HepG2 (cell line): Measurements from ENCODE around the gene TAF1C. TPM values are rescaled to one million over a fixed set of nuclear protein-coding genes. Genes with fewer than 3 reads are reported as not detected.
A peak's percentile ranks its signal among the peaks of the same experiment; 100 is the strongest.

Experiments
- ATF7 ChIP-seq, 2 experiments: fragments of 450-650 bp in 1 of 2; sonication (generic) in 1 of 2; formaldehyde crosslinking in 1 of 2; IDR thresholded peaks; 2 replicates each; pipeline versions ENCODE4 v1.4.0 to v1.6.1; 2016 to 2020; ENCODE audit warnings: antibody characterized with exemption in 1 of 2, mild to moderate bottlenecking in 1 of 2, missing genetic modification reagents in 1 of 2
- CREB1 ChIP-seq, 2 experiments: fragments of 450-650 bp in 1 of 2; IDR thresholded peaks; 2 replicates each; pipeline ENCODE4 v1.6.1; 2016 to 2017; ENCODE audit warnings: control low read depth in 1 of 2, mild to moderate bottlenecking in 1 of 2, missing compliant biosample characterization in 1 of 2, missing genetic modification characterization in 1 of 2
- EP300 ChIP-seq, 3 experiments: sonication (generic) in 1 of 3; formaldehyde crosslinking in 1 of 3; IDR thresholded peaks; 2 replicates each; pipeline versions ENCODE4 v1.5.1 to v1.6.1; 2011 to 2020; ENCODE audit warnings: low read depth in 2 of 3, low read length in 2 of 3, borderline replicate concordance in 1 of 3, improper control_type of control experiment in 1 of 3, mild to moderate bottlenecking in 1 of 3, missing genetic modification reagents in 1 of 3, moderate library complexity in 1 of 3
- FOXJ3 ChIP-seq: sonication (generic); formaldehyde crosslinking; IDR thresholded peaks from 2 replicates; pipeline ENCODE4 v1.4.0; 2020; ENCODE audit warnings: missing genetic modification reagents, mild to moderate bottlenecking, borderline replicate concordance
- MAX ChIP-seq: IDR thresholded peaks from 2 replicates; pipeline ENCODE4 v1.6.1; 2012; ENCODE audit warnings: inconsistent platforms
- PPARG ChIP-seq: conservative IDR thresholded peaks from 2 replicates; pipeline ENCODE4 v1.6.1; 2016; ENCODE audit warnings: missing biosample characterization, missing genetic modification reagents
- ZBTB26 ChIP-seq: IDR thresholded peaks from 2 replicates; pipeline ENCODE4 v1.6.1; 2016; ENCODE audit warnings: missing compliant biosample characterization, missing genetic modification reagents, borderline replicate concordance
- ZBTB46 ChIP-seq: sonication (generic); formaldehyde crosslinking; IDR thresholded peaks from 2 replicates; pipeline ENCODE4 v1.4.0; 2020; ENCODE audit warnings: mild to moderate bottlenecking, missing genetic modification reagents, borderline replicate concordance
- ZFP1 ChIP-seq: IDR thresholded peaks from 2 replicates; pipeline ENCODE4 v1.6.1; 2016
- ZIK1 ChIP-seq: sonication (generic); formaldehyde crosslinking; IDR thresholded peaks from 2 replicates; pipeline ENCODE4 v1.5.0; 2020; ENCODE audit warnings: mild to moderate bottlenecking, low read depth, missing genetic modification reagents, borderline replicate concordance
- ZNF75D ChIP-seq: sonication (generic); formaldehyde crosslinking; IDR thresholded peaks from 2 replicates; pipeline ENCODE4 v1.8.1; 2023; ENCODE audit warnings: missing genetic modification reagents, mild to moderate bottlenecking, borderline replicate concordance
- ZNF816 ChIP-seq: sonication (generic); formaldehyde crosslinking; IDR thresholded peaks from 2 replicates; pipeline ENCODE4 v1.8.0; 2022; ENCODE audit warnings: missing genetic modification reagents, mild to moderate bottlenecking, borderline replicate concordance
- polyA plus RNA-seq, 8 experiments: library from polyadenylated mRNA; depleted of rRNA in 3 of 8; stranded (reverse) in 7 of 8; unstranded in 1 of 8; fragments of >200 nt; fragmentation: Illumina TruSeq in 4 of 8; extraction: Trizol in 4 of 8; gene quantifications; 2 replicates each; pipeline versions ENCODE4 v1.2.1 to v1.2.3, GENCODE V29; 2011 to 2016; ENCODE audit warnings: low read depth in 4 of 8, missing spikeins in 1 of 8, mixed read lengths in 1 of 8; ENCODE audit not compliant: insufficient read depth in 1 of 8
- total RNA-seq, 5 experiments: library from RNA; depleted of rRNA; stranded (reverse); fragments of >200 nt; fragmentation: Illumina TruSeq; extraction: Trizol; gene quantifications; 2 replicates each; pipeline ENCODE4 v1.2.3, GENCODE V29; 2016; ENCODE audit warnings: low read depth in 1 of 5
- TF ChIP-seq, protein P1 (sequence below): sonication (generic); formaldehyde crosslinking; IDR thresholded peaks from 2 replicates; pipeline ENCODE4 v1.4.0; 2020; ENCODE audit warnings: missing genetic modification reagents, borderline replicate concordance
- TF ChIP-seq, protein P2 (sequence below), 2 experiments: sonication (generic) in 1 of 2; formaldehyde crosslinking in 1 of 2; IDR thresholded peaks; 2 replicates each; pipeline versions ENCODE4 v1.4.0 to v1.6.1; 2018 to 2020; ENCODE audit warnings: missing genetic modification reagents in 2 of 2, borderline replicate concordance in 1 of 2, low read depth in 1 of 2, mild to moderate bottlenecking in 1 of 2, missing biosample characterization in 1 of 2
- TF ChIP-seq, protein P3 (sequence below): sonication (generic); formaldehyde crosslinking; IDR thresholded peaks from 2 replicates; pipeline ENCODE4 v1.4.0; 2020; ENCODE audit warnings: missing genetic modification reagents, borderline replicate concordance

The TAF1C gene
- total and polyA plus RNA-seq, 2 of the 13 experiments (the other 11 are each of a cell fraction or from before 2014, with no cell fraction given) = 15.6 to 20.8 TPM

GRCh38 chr16:84186685-84187437 lies at the start of gene TAF1C (continued):
- TF ChIP-seq ZNF75D (CRISPR knock-in tag) (no peak), FOXJ3 (CRISPR knock-in tag) (peak; percentile 66; the same call in 1 of the 2 replicates), MAX (peak; percentile 88), ATF7 (IDR thresholded peaks at IDR 0.05) (no peak), ATF7 (CRISPR knock-in tag; IDR thresholded peaks at IDR 0.05) (no peak), ZFP1 (no peak), ZBTB26 (no peak; the same call in 1 of the 2 replicates), ZBTB46 (CRISPR knock-in tag) (no peak), ZNF816 (no peak), ZIK1 (CRISPR knock-in tag) (peak; percentile 82; the same call in 1 of the 2 replicates), EP300 (IDR thresholded peaks at IDR 0.05; ENCODE audit: low read depth in 2 of 2, low read length in 2 of 2) (0 out of 4 replicates have a peak, but pooled peaks of 1 of the 2 experiments have one; percentile 24), EP300 (CRISPR knock-in tag; IDR thresholded peaks at IDR 0.05; ENCODE audit: borderline replicate concordance) (peak; percentile 45), PPARG (CRISPR knock-in tag) (peak; percentile 46; the same call in 1 of the 2 replicates), CREB1 (IDR thresholded peaks at IDR 0.05) (0 out of 2 replicates have a peak, but pooled peaks have one; percentile 46), CREB1 (CRISPR knock-in tag; IDR thresholded peaks at IDR 0.05) (no peak; the same call in none of the 2 replicates)
- TF ChIP-seq, protein P1, sequence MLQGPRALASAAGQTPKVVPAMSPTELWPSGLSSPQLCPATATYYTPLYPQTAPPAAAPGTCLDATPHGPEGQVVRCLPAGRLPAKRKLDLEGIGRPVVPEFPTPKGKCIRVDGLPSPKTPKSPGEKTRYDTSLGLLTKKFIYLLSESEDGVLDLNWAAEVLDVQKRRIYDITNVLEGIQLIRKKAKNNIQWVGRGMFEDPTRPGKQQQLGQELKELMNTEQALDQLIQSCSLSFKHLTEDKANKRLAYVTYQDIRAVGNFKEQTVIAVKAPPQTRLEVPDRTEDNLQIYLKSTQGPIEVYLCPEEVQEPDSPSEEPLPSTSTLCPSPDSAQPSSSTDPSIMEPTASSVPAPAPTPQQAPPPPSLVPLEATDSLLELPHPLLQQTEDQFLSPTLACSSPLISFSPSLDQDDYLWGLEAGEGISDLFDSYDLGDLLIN (CRISPR knock-in tag) = no peak
- TF ChIP-seq, protein P2, sequence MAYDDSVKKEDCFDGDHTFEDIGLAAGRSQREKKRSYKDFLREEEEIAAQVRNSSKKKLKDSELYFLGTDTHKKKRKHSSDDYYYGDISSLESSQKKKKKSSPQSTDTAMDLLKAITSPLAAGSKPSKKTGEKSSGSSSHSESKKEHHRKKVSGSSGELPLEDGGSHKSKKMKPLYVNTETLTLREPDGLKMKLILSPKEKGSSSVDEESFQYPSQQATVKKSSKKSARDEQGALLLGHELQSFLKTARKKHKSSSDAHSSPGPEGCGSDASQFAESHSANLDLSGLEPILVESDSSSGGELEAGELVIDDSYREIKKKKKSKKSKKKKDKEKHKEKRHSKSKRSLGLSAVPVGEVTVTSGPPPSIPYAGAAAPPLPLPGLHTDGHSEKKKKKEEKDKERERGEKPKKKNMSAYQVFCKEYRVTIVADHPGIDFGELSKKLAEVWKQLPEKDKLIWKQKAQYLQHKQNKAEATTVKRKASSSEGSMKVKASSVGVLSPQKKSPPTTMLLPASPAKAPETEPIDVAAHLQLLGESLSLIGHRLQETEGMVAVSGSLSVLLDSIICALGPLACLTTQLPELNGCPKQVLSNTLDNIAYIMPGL (CRISPR knock-in tag; IDR thresholded peaks at IDR 0.05; ENCODE audit: borderline replicate concordance in 1 of 2, low read depth in 1 of 2) = peak; percentile 96 to 97
- TF ChIP-seq, protein P3, sequence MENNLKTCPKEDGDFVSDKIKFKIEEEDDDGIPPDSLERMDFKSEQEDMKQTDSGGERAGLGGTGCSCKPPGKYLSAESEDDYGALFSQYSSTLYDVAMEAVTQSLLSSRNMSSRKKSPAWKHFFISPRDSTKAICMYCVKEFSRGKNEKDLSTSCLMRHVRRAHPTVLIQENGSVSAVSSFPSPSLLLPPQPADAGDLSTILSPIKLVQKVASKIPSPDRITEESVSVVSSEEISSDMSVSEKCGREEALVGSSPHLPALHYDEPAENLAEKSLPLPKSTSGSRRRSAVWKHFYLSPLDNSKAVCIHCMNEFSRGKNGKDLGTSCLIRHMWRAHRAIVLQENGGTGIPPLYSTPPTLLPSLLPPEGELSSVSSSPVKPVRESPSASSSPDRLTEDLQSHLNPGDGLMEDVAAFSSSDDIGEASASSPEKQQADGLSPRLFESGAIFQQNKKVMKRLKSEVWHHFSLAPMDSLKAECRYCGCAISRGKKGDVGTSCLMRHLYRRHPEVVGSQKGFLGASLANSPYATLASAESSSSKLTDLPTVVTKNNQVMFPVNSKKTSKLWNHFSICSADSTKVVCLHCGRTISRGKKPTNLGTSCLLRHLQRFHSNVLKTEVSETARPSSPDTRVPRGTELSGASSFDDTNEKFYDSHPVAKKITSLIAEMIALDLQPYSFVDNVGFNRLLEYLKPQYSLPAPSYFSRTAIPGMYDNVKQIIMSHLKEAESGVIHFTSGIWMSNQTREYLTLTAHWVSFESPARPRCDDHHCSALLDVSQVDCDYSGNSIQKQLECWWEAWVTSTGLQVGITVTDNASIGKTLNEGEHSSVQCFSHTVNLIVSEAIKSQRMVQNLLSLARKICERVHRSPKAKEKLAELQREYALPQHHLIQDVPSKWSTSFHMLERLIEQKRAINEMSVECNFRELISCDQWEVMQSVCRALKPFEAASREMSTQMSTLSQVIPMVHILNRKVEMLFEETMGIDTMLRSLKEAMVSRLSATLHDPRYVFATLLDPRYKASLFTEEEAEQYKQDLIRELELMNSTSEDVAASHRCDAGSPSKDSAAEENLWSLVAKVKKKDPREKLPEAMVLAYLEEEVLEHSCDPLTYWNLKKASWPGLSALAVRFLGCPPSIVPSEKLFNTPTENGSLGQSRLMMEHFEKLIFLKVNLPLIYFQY (CRISPR knock-in tag) = peak; percentile 46; the same call in 1 of the 2 replicates
